Uterus (tissue), 4 donors: ENCODE data around the gene RNU5D-1. TPM values are rescaled to one million over a fixed set of nuclear protein-coding genes. Genes with fewer than 3 reads are reported as not detected.

Experiments used
- DNase-seq, 2 donors: peaks; one replicate each; pipeline ENCODE4 v3.0.0-alpha.2; 2019 to 2020
- H3K27ac ChIP-seq, 2 donors: fragments of 200-600 bp; sonication (generic); 1 replicate in 1 of 2; 2 replicates in 1 of 2; pipeline ENCODE4 v1.5.1; 2016 to 2018
- H3K27me3 ChIP-seq, 2 donors: fragments of 200-600 bp; sonication (generic); one replicate each; pipeline ENCODE4 v1.5.1; 2018 to 2019; ENCODE audit warnings: control low read depth in 1 of 2
- H3K36me3 ChIP-seq, 2 donors: fragments of 200-600 bp; sonication (generic); one replicate each; pipeline ENCODE4 v1.5.1; 2019; ENCODE audit warnings: control low read depth in 1 of 2
- H3K4me1 ChIP-seq, 2 donors: fragments of 200-600 bp; sonication (generic); one replicate each; pipeline ENCODE4 v1.5.1; 2018 to 2019; ENCODE audit warnings: control low read depth in 1 of 2
- H3K4me3 ChIP-seq, 2 donors: fragments of 200-600 bp; sonication (generic); 1 replicate in 1 of 2; 2 replicates in 1 of 2; pipeline ENCODE4 v1.5.1; 2018 to 2019; ENCODE audit warnings: mild to moderate bottlenecking in 1 of 2
- H3K9me3 ChIP-seq, 2 donors: fragments of 200-600 bp; sonication (generic); one replicate each; pipeline ENCODE4 v1.5.1; 2019; ENCODE audit warnings: control low read depth in 1 of 2
- POLR2A ChIP-seq, 2 donors: fragments of 450-650 bp; IDR thresholded peaks; one replicate each; pipeline ENCODE4 v1.6.1; 2016; ENCODE audit warnings: antibody characterized with exemption in 2 of 2, mild to moderate bottlenecking in 1 of 2, moderate library complexity in 1 of 2
- intact Hi-C: fragments of 100-400 bp; cut with DNase I; formaldehyde crosslinking; loops from one replicate; pipeline ENCODE4 v1.15.1; 2023; ENCODE audit warnings: low total_unique reads
- total RNA-seq, 4 donors: library from RNA; depleted of rRNA in 3 of 4; stranded (reverse); fragments of >200 nt in 3 of 4; gene quantifications; one replicate each; pipeline versions ENCODE4 v1.1.0 to v1.2.4, GENCODE V29; 2014 to 2023
- TF ChIP-seq, protein P1 (sequence below), 4 experiments: fragments of 200-600 bp in 2 of 4; fragments of 450-650 bp in 2 of 4; sonication (generic) in 2 of 4; IDR thresholded peaks; one replicate each; pipeline ENCODE4 v1.5.1; 2016 to 2019; ENCODE audit warnings: antibody characterized with exemption in 4 of 4, mild to moderate bottlenecking in 2 of 4, moderate library complexity in 1 of 4
- donor health status: DM: yes; HTN: yes; CAD: no.

RNU5D-1 gene
- total RNA-seq, 4 donors from 2014 or later: not detected

DNA sequence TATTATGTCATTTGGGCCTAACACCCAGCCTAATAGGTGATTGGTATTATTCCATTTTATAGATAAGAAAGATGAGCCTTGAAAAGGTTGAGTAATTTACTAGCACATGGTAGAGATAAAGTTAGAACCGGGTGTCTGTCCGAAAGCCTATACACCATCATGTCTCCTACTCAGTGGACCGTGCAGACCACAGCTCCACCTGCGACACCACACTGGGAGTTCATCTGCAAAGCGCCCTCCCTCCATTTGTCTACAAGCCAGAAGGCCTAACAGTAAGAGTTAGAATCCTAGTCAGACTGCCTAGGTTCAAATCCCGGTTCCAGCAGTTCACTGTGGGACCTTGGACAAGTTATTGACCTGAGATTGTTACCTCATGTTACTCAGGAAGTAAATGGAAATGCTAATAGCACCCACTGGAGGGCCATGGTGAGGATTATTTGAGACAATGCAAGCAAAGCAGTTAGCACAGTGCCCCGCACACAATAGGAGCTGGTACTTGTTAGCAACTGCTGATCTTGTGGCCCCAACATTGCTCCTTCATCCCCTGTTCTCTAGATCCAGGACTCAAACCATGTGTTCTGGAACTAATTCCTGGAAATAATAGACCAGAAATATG, 36.0 kb downstream of the RNU5D-1 start:
- no peaks in the 10 kb centered on the region for H3K36me3 ChIP-seq
- H3K27ac ChIP-seq: no peak overlapping the region
- no peaks in the 10 kb centered on the region for H3K4me1 ChIP-seq
- H3K9me3 ChIP-seq: no peaks in the 10 kb centered on the region
- no peak for DNase-seq
- TF ChIP-seq POLR2A (IDR thresholded peaks at IDR 0.05): no peak
- TF ChIP-seq, protein P1, sequence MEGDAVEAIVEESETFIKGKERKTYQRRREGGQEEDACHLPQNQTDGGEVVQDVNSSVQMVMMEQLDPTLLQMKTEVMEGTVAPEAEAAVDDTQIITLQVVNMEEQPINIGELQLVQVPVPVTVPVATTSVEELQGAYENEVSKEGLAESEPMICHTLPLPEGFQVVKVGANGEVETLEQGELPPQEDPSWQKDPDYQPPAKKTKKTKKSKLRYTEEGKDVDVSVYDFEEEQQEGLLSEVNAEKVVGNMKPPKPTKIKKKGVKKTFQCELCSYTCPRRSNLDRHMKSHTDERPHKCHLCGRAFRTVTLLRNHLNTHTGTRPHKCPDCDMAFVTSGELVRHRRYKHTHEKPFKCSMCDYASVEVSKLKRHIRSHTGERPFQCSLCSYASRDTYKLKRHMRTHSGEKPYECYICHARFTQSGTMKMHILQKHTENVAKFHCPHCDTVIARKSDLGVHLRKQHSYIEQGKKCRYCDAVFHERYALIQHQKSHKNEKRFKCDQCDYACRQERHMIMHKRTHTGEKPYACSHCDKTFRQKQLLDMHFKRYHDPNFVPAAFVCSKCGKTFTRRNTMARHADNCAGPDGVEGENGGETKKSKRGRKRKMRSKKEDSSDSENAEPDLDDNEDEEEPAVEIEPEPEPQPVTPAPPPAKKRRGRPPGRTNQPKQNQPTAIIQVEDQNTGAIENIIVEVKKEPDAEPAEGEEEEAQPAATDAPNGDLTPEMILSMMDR (IDR thresholded peaks at IDR 0.05): no peak
- intact Hi-C loops: no loop called here
- H3K27me3 ChIP-seq: no peaks in the 10 kb centered on the region
- H3K4me3 ChIP-seq: no peak overlapping the region

DNA sequence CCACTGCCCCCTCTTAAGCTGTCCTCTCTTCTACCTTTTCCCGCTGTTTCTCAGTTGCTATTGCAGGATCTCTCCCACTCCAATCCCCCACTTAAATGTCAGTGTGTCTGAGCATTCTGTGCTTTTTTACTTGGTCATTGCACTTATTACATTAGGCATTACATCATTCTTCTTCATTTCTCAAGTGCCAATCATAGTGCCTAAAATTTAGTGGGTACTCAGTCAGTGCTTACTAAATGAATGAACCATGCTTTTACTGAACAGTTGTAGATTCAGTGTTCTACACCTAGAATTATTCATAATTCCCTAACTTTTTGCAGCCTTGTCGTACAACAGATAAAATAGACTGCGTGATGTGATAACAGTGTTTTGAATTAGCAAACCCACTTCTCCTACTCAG, 37.1 kb downstream of the RNU5D-1 start:
- no peak for DNase-seq
- Histone ChIP-seq H3K36me3 (no peaks in the 10 kb centered on the region), H3K27me3 (no peaks in the 10 kb centered on the region), H3K4me1 (no peaks in the 10 kb centered on the region), H3K9me3 (no peaks in the 10 kb centered on the region), H3K4me3 (no peak overlapping the region), H3K27ac (no peak overlapping the region)
- no peak for TF ChIP-seq POLR2A (IDR thresholded peaks at IDR 0.05)
- TF ChIP-seq, protein P1 (IDR thresholded peaks at IDR 0.05): no peak
- intact Hi-C loops: no loop called here

DNA sequence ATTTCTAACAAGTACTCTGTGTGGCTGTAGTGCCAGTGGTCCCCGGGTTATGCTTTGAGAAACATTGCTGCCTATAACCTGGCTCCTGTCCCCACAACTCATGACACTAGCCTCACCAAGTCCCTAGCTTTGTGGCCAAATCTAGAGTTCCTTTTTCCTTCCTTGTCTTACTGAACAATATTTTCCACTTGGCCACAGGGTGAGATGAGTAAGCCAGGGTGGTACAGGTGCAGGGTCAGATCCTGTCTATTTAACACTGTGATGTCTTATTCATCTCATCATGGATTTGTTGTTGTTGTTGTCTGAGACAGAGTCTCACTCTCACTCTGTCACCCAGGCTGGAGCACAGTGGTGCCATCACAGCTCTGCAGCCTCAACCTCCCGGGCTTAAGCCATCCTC, 37.8 kb downstream of the RNU5D-1 start:
- Histone ChIP-seq H3K27ac (no peak overlapping the region), H3K27me3 (no peaks in the 10 kb centered on the region), H3K36me3 (no peaks in the 10 kb centered on the region), H3K9me3 (no peaks in the 10 kb centered on the region), H3K4me3 (no peak overlapping the region), H3K4me1 (no peaks in the 10 kb centered on the region)
- TF ChIP-seq, protein P1 (IDR thresholded peaks at IDR 0.05): no peak
- no peak for TF ChIP-seq POLR2A (IDR thresholded peaks at IDR 0.05)
- DNase-seq: no peak
- intact Hi-C loops: no loop called here

DNA sequence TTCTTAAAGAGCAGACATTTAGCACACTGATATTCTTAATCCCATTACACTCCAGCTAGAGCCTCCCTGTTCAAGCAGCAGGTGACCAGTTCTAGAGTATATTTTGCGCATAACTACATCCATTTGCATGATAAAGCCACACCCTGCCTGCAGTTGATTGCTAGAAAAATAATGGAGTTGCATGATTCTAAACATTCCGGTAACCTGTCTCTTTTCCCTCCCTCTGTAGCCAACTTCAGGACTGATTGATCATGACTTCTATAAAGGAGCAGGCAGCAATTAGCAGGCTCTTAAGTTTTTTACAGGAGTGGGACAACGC, 41.6 kb downstream of the RNU5D-1 start:
- Histone ChIP-seq H3K4me1 (no peaks in the 10 kb centered on the region), H3K9me3 (no peaks in the 10 kb centered on the region), H3K27ac (peak overlapping the region in 1 of 2 donors; percentile 78), H3K36me3 (no peaks in the 10 kb centered on the region), H3K4me3 (no peak overlapping the region), H3K27me3 (no peaks in the 10 kb centered on the region)
- no peak for TF ChIP-seq POLR2A (IDR thresholded peaks at IDR 0.05)
- TF ChIP-seq, protein P1 (IDR thresholded peaks at IDR 0.05): no peak
- intact Hi-C loops: no loop called here
- DNase-seq: no peak

DNA sequence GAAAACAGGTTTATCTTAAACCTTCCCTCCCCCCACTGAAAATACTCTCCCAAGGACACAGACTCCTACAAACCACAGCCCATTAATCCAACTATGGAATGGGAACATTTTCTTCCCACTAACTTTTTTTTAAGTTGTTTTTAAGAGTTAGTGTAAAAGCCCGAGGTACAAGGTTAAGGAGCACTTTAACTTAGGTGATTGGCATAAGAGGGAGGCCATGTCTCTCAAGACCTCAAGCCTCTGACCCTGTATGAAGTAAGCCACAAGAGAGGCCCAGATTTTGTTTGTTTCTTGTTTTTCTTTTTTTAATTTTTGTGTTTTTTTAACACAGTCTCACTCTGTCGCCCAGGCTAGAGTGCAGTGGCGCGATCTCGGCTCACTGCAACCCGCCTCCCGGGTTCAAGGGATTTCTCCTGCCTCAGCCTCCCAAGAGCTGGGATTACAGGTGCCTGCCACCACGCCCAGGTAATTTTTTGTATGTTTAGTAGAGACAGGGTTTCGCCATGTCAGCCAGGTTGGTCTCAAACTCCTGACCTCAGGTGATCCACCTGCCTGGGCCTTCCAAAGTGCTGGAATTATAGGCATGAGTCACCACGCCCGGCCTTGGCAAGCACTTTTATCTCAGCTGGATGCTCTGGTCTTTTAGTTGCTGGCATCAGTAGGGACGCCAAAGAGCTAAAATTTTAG, 42.1 kb downstream of the RNU5D-1 start:
- Histone ChIP-seq H3K4me1 (no peaks in the 10 kb centered on the region), H3K9me3 (no peaks in the 10 kb centered on the region), H3K27ac (peak overlapping the region; percentile 71 to 78), H3K36me3 (no peaks in the 10 kb centered on the region), H3K4me3 (no peak overlapping the region), H3K27me3 (no peaks in the 10 kb centered on the region)
- intact Hi-C loops: no loop called here
- DNase-seq: peak; percentile 20 to 44
- no peak for TF ChIP-seq POLR2A (IDR thresholded peaks at IDR 0.05)
- TF ChIP-seq, protein P1 (IDR thresholded peaks at IDR 0.05): no peak
